NCI-H2029 (cell line): ENCODE measurements around the gene NSL1.
"Not testable (repeated sequence)": the region's sequence is repeated elsewhere in the genome, so short reads cannot be mapped to it uniquely, and the experiment has no call there.

ENCODE experiments used
- DNase-seq: peaks from one replicate; lab custom pipeline; 2025; lab: John Stamatoyannopoulos, UW

Gene NSL1

DNA sequence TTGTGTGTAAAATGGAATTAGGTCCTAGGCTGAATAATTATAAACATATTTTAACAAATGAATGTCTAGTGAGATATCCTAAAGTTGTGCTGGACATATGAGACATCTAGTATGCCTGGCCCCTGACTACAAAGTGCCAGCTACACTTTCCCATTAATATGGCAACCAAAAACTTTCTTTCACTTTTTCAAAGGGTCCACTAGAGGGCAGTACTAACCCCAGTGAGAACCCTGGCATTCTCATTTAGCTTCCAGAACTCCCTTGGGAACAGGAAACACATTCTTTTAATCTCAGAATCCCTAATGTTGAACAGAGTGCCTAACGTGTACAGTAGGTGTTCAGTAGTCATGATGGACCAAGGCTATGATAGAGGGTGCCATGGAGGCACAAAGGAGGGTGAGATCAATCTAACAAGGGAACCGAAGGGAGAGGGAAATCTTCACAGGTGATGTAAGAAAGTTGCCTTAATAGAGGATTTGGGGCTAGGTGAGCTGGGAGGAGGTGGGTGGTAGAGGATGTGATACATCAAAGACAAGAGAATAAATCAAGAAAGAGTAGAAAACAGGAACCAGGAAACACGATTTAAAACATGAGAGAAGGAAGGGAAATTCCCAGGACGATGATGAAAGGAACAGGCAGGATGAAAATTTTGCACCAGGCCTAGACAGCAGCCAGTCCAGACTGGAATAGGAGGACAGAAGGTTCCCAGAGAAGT lies 41.6 kb downstream of the NSL1 start:
- peak; percentile 49 for DNase-seq

DNA sequence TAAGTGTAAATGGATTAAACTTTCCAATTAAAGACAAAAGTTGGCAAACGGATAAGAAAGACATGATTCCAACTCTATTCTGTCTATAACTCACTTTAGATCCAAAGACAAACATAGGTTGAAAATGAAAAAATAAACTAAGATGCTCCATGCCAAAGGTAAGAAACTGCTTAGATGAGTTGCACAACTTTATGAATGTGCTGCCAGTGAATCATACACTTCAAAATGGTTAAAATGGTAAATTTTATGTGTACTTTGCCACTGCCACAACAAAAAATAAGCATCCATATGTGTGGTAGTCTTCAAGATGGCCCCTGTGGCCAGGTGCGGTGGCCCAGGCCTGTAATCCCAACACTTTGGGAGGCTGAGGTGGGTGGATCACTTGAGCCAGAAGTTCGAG lies 45.0 kb downstream of the NSL1 start:
- no peak for DNase-seq

GRCh38 chr1:212745303-212745702 lies 46.3 kb downstream of the NSL1 start:
- no peak for DNase-seq

DNA sequence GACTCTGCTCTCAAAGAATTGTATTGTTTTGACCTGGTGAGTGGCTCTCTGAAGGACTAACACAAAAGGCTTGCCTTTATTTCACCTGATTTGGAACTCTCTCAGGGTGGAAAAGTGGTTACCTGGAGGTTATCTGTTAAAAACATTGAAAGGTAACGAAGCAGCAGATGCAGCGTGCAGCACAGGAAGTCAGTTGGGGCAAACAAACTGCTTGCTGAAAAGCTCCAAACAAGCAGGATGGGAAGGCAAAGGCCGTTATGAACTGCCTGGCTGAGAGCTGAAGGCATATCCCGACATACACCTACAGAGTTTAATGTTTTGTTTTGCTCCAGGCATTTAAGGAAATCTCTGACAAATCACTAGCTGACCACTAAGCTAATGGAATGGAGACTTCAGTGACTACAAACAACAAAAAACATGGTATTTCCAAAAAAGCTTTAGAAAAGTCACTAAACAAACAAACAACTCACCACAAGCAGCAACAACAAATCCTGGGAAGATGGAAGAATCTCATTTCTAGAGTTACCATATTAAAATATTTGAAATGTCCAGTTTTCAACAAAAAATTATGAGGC lies 47.6 kb downstream of the NSL1 start:
- DNase-seq, result no peak

DNA sequence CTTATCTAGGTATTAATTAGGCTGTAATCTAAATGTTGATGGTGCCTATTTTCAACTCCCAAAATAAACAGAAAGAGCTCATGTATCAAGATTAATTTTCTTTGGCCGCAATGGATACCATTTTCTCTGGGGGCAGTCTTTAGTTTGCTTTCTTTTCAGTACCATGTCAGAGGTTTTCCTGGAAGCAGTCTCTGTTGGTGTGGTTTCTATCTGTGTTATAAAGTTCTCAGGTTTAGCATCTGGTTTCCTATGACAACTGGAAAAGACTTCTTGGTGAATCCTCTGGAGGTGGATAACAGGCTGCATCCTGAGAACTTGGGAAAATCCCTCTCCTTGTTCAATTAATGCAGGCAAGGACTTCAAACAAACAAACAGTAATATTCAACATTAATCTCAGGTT lies 53.2 kb downstream of the NSL1 start:
- DNase-seq, result no peak

DNA sequence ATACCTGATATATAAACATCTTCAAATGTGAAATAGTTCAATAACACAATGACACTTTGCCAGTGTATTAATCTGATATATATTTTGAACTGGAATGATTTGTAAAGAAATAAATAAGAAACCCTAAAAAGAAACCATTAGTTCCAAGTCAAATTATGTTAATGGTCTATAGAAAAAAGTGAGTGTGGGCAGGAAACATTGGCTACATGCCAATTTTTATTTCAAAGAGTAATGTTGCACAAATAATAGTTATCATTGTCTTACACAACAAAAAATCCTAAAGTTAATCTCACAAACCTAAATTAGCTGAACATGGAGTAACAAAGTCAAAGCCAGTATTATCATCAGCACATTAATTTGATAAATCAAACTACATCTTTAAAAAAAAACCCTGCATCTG lies 54.0 kb downstream of the NSL1 start:
- no peak for DNase-seq

GRCh38 chr1:212733109-212733508 lies 58.5 kb downstream of the NSL1 start:
- DNase-seq, result no peak

DNA sequence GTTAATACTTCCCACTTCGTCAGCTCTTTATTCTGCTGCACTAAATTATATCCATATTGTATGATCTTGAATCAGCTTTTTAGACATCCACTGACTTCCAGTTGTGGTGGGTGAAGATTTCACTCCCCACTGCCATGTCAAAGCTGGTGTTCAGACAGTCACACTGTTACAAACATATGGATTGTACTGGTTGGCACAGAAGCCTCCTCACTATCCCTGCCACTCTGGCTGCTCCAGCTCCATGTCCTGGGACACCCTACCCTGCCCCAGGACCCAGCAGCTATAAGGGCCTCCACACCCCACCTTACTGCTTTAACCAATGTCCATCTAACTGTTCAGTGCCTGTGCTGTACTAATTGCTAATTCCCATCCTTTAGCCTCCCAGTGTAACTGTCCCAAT lies 59.9 kb downstream of the NSL1 start:
- DNase-seq, result no peak

- DNase-seq, result no peak
Measured at GRCh38 chr1:212728606-212729005, 63.0 kb downstream of the NSL1 start.

GRCh38 chr1:212727386-212728181 lies 64.0 kb downstream of the NSL1 start:
- no peak for DNase-seq

GRCh38 chr1:212724679-212725078 lies 66.9 kb downstream of the NSL1 start:
- DNase-seq, result not testable (repeated sequence)

DNA sequence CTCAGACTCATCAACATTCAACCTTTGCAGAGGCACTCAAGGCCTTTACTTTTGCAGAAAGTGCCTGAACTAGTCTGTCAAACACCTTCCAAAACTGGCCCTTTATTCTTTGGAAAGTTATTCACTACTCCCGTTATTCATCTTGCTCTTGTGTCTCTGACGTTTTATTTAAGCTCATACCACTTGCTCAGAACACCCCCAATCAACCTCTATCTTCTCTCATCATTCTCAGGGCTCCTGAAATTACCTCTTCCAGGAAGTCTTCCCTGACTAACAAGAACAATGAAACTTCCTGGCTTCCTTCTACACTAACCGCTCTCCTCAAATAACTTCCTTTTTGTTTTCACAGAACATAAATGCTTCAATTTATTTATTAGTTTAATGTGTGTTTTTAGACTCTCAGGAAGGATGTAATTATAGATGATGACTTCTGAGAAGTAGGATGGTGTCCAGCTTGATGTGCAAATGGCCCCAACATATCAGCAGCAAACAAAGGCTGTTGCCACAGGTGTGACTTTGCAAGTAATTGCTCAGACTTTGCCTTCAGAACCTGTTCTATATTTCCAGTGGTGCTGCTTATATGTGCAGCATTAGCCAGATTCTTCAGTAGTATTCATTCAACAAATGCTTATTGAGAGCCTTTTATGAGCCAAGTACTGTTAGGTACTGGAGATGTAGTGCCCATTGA lies 69.2 kb downstream of the NSL1 start:
- no peak for DNase-seq

- DNase-seq, result peak; percentile 39
Measured at GRCh38 chr1:212721388-212722247, 70.0 kb downstream of the NSL1 start.

DNA sequence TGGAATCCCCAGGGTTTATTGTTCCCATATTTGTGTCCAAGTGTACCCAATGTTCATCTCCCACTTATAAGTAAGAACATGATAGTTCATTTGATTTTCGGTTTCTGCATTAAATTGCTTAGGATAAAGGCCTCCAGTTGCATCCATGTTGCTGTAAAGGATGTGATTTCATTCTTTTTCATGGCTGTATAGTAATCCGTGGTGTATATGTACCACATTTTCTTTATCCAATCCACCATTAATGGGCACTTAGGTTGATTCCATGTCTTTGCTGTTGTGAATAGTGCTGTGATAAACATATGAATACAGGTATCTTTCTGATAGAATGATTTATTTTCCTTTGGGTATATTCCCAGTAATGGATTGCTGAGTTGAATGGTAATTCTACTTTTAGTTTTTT lies 71.9 kb downstream of the NSL1 start:
- no peak for DNase-seq

DNA sequence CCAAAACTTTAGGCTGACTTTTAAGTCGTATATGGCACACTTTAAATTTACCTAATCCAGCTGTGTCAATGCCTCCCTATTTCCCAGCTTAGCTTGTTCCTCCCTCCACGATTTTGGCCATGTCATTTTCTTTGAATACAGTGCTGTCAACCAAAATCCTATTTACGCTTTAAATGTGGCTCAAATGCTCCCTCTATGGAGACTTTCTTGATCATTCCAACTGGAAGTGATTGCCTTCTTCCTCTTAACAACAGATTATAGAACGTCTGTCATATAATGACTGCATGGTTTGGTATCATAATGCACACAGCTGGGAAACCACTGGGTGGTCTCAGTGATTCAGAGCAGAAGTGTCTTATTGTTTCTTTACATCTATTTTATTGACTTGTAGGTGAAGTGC lies 73.1 kb downstream of the NSL1 start:
- no peak for DNase-seq

DNA sequence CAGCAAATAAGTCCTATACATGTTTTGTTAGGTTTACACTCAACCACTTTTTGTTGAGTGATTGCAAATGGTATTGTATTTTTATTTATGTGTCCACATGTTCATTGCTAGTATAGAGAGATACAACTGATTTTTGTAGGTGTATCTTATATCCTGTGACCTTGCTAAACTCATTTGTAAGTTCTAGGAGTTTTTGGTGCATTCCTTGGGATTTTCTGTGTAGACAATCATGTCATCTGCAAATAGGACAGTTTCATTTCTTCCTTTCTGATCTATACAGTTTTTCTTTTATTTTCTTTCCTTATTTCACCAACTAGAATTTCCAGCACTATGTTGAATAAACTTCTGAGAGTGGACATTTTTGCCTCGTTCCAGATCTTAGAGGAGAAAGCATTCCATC lies 75.4 kb downstream of the NSL1 start:
- DNase-seq, result no peak

- no peak for DNase-seq
Measured at GRCh38 chr1:212713465-212714136, 78.0 kb downstream of the NSL1 start.

DNA sequence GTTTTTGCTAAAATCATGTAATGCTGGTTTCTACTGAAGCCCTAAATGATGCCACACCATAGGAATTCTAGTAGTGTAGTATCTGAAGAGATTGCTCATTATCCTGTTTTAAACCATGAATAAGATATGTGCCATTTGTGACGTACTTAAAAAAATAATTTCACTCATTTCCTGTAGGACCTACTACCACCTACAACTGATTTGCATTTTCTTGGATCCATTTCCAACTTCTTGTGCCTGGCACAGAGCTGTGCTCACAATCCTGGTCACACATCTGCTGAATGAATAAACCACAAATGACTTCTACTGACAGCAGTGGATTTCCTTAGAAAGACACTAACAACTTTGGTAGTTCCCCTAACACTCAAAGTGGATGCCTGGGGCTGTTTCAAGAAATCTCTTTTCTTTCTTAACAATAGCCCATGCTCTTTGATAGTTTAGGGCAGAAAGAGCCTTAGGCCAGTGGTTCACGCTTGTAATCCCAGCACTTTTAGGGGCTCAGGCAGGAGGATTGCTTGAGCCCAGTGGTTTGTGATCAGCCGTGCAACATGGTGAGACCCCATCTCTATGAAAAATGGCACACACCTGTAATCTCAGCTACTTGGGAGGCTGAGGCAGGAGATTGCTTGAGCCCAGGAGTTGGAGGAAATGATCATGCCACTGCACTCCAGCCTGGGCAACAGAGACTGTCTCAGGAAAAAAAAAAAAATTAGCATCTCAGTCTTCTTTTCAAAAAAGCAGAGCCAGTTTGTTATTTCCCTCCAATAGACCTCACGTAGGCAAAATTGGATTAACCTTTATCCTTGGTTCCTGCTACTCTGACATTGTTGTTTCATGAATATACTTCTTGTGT lies 78.9 kb downstream of the NSL1 start:
- no peak for DNase-seq

- not testable (repeated sequence) for DNase-seq
Measured at GRCh38 chr1:212711974-212712373, 79.6 kb downstream of the NSL1 start.

- DNase-seq, result no peak
Measured at GRCh38 chr1:212710566-212710965, 81.0 kb downstream of the NSL1 start.
